Ovary (tissue), 9 donors: ENCODE measurements around the gene AP1S2. TPM values are rescaled to one million over a fixed set of nuclear protein-coding genes. Genes with fewer than 3 reads are reported as not detected.

Experiments used
- DNase-seq, 5 donors: peaks; one replicate each; pipeline ENCODE4 v3.0.0-alpha.2; 2019 to 2020
- H3K27ac ChIP-seq, 2 donors: fragments of 200-600 bp; one replicate each; pipeline versions ENCODE4 v1.5.1 to v1.8.0; 2019 to 2022
- H3K27me3 ChIP-seq: fragments of 200-600 bp; one replicate; pipeline ENCODE4 v1.8.0; 2022
- H3K36me3 ChIP-seq: fragments of 200-600 bp; sonication (generic); one replicate; pipeline ENCODE4 v1.5.1; 2019
- H3K4me1 ChIP-seq: one replicate; pipeline ENCODE4 v1.8.1; 2013; ENCODE audit warnings: mild to moderate bottlenecking, moderate library complexity; ENCODE audit not compliant: insufficient read depth
- H3K4me3 ChIP-seq: fragments of 200-600 bp; sonication (generic); one replicate; pipeline ENCODE4 v1.5.1; 2017
- H3K9me3 ChIP-seq, 2 donors: fragments of 200-600 bp in 1 of 2; sonication (generic) in 1 of 2; one replicate each; pipeline versions ENCODE4 v1.5.1 to v1.8.1; 2013 to 2019; ENCODE audit warnings: mild to moderate bottlenecking in 1 of 2, moderate library complexity in 1 of 2
- EP300 ChIP-seq: sonication (generic); formaldehyde crosslinking; IDR thresholded peaks from one replicate; pipeline ENCODE4 v1.6.1; 2017; ENCODE audit warnings: antibody characterized with exemption
- POLR2A ChIP-seq: fragments of 450-650 bp; IDR thresholded peaks from one replicate; pipeline ENCODE4 v1.6.1; 2017; ENCODE audit warnings: antibody characterized with exemption, mild to moderate bottlenecking, moderate library complexity
- WGBS, 3 donors: extraction: QIAGEN DNeasy Blood & Tissue Kit in 1 of 3; methylation state at CpG; one replicate each; pipeline versions ENCODE4 v1.1.5 to v1.1.7; 2013 to 2017; 5-methylcytosine and 5-hydroxymethylcytosine counted together
- intact Hi-C, 4 donors: fragments of 100-400 bp; cut with DNase I; formaldehyde crosslinking; loops; one replicate each; pipeline versions ENCODE4 v1.11.0 to v1.15.1; 2022 to 2023
- polyA plus RNA-seq, 2 donors: library from polyadenylated mRNA; stranded (reverse); fragments of 200-250 nt in 1 of 2; fragments of 350-450 nt in 1 of 2; fragmentation: Illumina TruSeq in 1 of 2; extraction: RNeasy Lipid Tissue Mini Kit (QIAGEN cat#74804) in 1 of 2; gene quantifications; one replicate each; pipeline ENCODE4 v1.2.3, GENCODE V29; 2013 to 2014
- total RNA-seq, 7 donors: library from RNA; depleted of rRNA in 2 of 7; stranded (reverse); fragments of >200 nt in 2 of 7; fragmentation: NEBNext Ultra II Directional in 3 of 7; extraction: Animal tissue kit (Norgen Biotek cat#: 25700) in 3 of 7; gene quantifications; one replicate each; pipeline versions ENCODE4 v1.1.0 to v1.2.4, GENCODE V29; 2016 to 2023
- TF ChIP-seq, protein P1 (sequence below), 3 donors: fragments of 450-650 bp in 2 of 3; fragments of 200-600 bp in 1 of 3; IDR thresholded peaks; one replicate each; pipeline versions ENCODE4 v1.5.1 to v1.8.0; 2016 to 2022; ENCODE audit warnings: antibody characterized with exemption in 3 of 3, mild to moderate bottlenecking in 1 of 3
- donor health status: DM: no; HTN: no; CAD: no; lungs with moderate emphysema.
- donor health status: DM: no; HTN: no; CAD: no.
- donor health status: Bipolar disorder and iron deficiency.
- donor health status: DM: yes; HTN: yes; CAD: no.
- donor health status: DM: no; HTN: no; CAD: no.
- donor health status: DM: yes; HTN: yes; CAD: no.

The AP1S2 gene
- total and polyA plus RNA-seq, 9 donors = 13.0 to 33.1 (median 16.6) TPM

DNA sequence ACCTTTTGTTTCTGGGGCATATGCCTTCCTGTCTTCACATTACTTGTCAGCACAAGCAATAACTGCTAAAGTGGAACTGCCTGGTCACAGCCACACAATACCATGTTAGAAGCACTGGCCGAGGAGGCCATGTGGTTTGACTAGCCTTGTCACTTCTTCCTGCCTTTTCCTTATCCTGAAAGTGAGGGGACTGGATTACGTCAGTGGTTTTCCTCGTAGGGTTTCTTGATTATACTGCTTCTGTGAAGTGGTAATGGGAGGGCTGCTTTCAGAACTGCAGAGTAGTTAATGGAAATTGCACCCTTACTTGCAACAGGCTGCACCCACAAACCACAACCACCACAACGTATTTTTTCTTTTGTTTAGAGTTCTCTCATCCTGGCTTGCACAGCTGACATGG is 37.7 kb downstream of the AP1S2 start:
- Histone ChIP-seq H3K4me3 (no peak overlapping the region), H3K36me3 (no peaks in the 10 kb centered on the region), H3K9me3 (no peaks in the 10 kb centered on the region), H3K27me3 (no peaks in the 10 kb centered on the region), H3K27ac (no peak overlapping the region), H3K4me1 (no peaks in the 10 kb centered on the region)
- DNase-seq = no peak
- TF ChIP-seq POLR2A (no peak), EP300 (no peak)
- TF ChIP-seq, protein P1, sequence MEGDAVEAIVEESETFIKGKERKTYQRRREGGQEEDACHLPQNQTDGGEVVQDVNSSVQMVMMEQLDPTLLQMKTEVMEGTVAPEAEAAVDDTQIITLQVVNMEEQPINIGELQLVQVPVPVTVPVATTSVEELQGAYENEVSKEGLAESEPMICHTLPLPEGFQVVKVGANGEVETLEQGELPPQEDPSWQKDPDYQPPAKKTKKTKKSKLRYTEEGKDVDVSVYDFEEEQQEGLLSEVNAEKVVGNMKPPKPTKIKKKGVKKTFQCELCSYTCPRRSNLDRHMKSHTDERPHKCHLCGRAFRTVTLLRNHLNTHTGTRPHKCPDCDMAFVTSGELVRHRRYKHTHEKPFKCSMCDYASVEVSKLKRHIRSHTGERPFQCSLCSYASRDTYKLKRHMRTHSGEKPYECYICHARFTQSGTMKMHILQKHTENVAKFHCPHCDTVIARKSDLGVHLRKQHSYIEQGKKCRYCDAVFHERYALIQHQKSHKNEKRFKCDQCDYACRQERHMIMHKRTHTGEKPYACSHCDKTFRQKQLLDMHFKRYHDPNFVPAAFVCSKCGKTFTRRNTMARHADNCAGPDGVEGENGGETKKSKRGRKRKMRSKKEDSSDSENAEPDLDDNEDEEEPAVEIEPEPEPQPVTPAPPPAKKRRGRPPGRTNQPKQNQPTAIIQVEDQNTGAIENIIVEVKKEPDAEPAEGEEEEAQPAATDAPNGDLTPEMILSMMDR (IDR thresholded peaks at IDR 0.05) = no peak
- 66 to 78% (median 77%) methylated on average over 4 of the region's 4 CpGs for WGBS, 3 donors
- intact Hi-C loops = no loop called here

DNA sequence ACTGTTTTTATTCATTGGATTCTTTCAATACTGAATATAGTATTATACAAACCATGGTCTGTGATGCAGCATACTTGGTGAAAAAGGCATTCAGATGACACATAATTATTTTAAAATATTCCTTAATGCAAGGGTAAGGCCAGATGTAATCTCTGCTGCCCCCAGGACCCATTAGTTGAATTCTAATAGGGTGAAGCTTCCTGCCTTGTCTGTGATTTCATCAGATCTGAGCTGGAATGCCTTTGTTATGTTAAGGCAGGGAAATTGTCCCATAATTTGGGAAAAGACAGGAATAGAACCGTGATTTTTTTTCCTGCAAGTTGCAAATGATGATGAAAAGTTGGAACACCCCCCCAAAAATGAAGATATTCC is 38.2 kb downstream of the AP1S2 start:
- DNase-seq = no peak
- Histone ChIP-seq H3K9me3 (no peaks in the 10 kb centered on the region), H3K4me1 (no peaks in the 10 kb centered on the region), H3K27ac (no peak overlapping the region), H3K4me3 (no peak overlapping the region), H3K36me3 (no peaks in the 10 kb centered on the region), H3K27me3 (no peaks in the 10 kb centered on the region)
- intact Hi-C loops = no loop called here
- TF ChIP-seq EP300 (no peak), POLR2A (no peak)
- TF ChIP-seq, protein P1 (IDR thresholded peaks at IDR 0.05) = no peak
- 80 to 88% (median 86%) methylated on average over 1 of the region's 1 CpG for WGBS, 3 donors

DNA sequence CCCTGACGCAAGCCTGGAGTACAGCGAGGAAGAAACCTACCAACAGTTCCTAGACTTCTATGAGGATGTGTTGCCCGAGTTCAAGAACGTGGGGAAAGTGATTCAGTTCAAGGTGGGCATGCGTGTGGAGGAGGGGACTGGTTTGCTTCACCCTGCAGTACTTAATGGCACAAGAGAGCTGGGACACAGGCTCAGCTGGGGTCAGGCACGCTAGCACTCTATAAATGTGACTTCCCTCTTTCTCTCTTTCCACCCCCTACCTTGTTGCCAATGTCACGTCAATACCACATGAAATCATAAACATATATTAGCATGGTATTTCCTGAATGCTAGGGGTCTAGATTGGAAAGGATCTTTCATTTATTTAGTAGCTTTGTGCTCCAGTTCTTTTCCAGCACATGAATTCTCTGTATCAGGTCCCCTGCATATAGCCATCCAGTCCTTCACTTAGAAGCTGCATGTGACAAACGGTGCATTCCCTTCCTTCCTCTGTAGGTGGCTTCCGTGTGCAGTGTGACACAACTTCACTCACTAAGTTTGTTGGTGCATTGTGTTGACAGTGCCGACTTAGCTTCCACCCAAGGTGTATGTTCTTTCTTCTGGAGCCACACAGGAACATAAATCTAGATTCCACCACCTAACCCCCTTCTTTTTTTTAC is 38.7 kb downstream of the AP1S2 start:
- H3K36me3 ChIP-seq = no peaks in the 10 kb centered on the region
- no peaks in the 10 kb centered on the region for H3K27me3 ChIP-seq
- H3K27ac ChIP-seq = no peak overlapping the region
- TF ChIP-seq POLR2A = no peak
- no peak for TF ChIP-seq EP300
- TF ChIP-seq, protein P1 (IDR thresholded peaks at IDR 0.05) = no peak
- intact Hi-C loops = no loop called here
- H3K4me3 ChIP-seq = no peak overlapping the region
- 79 to 88% (median 85%) methylated on average over 10 of the region's 10 CpGs for WGBS, 3 donors
- no peaks in the 10 kb centered on the region for H3K4me1 ChIP-seq
- H3K9me3 ChIP-seq = no peaks in the 10 kb centered on the region
- DNase-seq = no peak

DNA sequence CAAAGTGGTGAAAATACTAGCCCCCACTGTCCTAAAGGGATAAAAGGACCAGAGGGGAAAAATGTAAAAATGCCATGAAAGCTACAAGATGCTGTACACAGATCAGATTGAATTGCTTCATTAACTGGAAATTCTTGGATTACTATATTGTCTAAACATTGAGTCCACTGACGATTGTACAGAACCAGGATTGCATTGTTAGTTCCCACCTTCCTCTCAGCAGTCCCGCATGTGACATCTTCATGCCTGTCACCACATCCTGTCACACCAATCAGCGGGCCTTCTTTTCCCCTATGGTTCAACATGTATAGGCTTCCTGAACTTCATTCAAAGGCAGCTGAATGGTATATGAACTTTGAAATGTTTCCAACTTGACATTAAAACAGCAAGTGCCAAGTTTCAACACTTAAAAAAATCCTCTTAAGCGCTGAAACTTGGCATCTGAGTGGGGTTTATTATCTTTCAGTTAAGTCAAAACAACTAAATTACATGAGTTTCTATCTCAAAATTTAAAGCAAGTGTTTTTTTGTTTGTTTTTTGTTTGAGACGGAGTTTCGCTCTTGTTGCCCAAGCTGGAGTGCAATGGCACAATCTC is 39.7 kb downstream of the AP1S2 start:
- no peaks in the 10 kb centered on the region for H3K4me1 ChIP-seq
- intact Hi-C loops = no loop called here
- TF ChIP-seq EP300 = no peak
- TF ChIP-seq, protein P1 (IDR thresholded peaks at IDR 0.05) = no peak
- TF ChIP-seq POLR2A = no peak
- H3K27me3 ChIP-seq = no peaks in the 10 kb centered on the region
- no peak overlapping the region for H3K4me3 ChIP-seq
- 89 to 93% (median 90%) methylated on average over 6 of the region's 6 CpGs for WGBS, 3 donors
- no peak for DNase-seq
- no peak overlapping the region for H3K27ac ChIP-seq
- H3K9me3 ChIP-seq = no peaks in the 10 kb centered on the region
- H3K36me3 ChIP-seq = no peaks in the 10 kb centered on the region
